GM23248 (cell line): ENCODE measurements around the gene CLDN11.

Experiments
- EZH2 ChIP-seq: fragments of 200-600 bp; sonication (generic); IDR thresholded peaks from 2 replicates; pipeline ENCODE4 v1.6.1; 2018; ENCODE audit warnings: antibody characterized with exemption, mild to moderate bottlenecking; ENCODE audit not compliant: insufficient read depth, poor library complexity, severe bottlenecking
- EZH2phosphoT487 ChIP-seq: fragments of 200-600 bp; sonication (generic); IDR thresholded peaks from 2 replicates; pipeline ENCODE4 v1.6.1; 2018; ENCODE audit warnings: antibody characterized with exemption, moderate library complexity, mild to moderate bottlenecking, low read depth; ENCODE audit not compliant: insufficient read depth

DNA sequence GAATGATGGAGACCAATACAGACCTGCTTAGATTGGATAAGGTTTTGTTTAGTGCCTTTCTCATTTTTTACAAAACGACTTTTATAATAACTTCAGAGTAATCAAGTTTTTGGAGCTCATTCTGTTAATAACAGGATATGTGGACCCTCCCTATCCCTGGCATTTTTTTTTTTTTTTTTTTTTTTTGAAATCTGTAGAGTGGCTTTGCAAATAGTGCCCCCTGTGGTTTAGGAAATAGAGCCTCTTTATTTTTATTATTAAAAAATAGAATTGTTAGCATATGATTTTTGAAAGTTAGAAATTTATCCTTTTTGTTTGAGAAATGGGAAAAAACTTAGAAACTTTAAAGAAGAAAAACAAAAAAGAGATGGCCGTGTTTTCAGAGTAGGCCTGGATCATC, 49.7 kb upstream of the CLDN11 start:
- TF ChIP-seq EZH2phosphoT487, result no peak
- TF ChIP-seq EZH2, result no peak
